C4-2B (cell line): ENCODE results near the gene MTX3.

Experiments
- H3K27ac ChIP-seq: fragments of 450-650 bp; 2 replicates; pipeline ENCODE4 v1.5.1; 2017
- ZFX ChIP-seq: fragments of 450-650 bp; IDR thresholded peaks from 2 replicates; pipeline ENCODE4 v1.6.1; 2017
- TF ChIP-seq, protein P1 (sequence below): fragments of 450-650 bp; conservative IDR thresholded peaks from 2 replicates; pipeline ENCODE4 v1.5.1; 2017; ENCODE audit warnings: mild to moderate bottlenecking

Gene MTX3

DNA sequence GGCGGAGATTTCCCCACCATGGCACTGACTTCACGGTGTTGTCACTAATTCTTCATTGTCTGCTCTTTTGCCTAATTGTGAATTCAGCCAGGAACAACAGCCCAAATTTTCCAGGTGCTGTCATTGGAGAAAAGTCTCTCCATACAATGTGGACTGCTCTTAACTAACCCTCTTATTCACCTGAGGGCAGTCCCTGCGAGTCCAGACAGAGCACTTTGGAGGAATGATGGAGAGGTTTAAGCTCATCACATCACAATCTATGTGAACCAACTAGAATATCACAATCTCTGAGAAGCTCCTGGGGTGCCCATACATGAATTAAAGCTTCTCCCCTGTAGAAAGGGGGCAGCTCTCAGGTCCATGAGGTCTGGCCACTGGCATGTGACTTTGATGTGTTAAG, 56.4 kb downstream of the MTX3 start:
- no peak overlapping the region for H3K27ac ChIP-seq
- TF ChIP-seq ZFX = no peak
- TF ChIP-seq, protein P1, sequence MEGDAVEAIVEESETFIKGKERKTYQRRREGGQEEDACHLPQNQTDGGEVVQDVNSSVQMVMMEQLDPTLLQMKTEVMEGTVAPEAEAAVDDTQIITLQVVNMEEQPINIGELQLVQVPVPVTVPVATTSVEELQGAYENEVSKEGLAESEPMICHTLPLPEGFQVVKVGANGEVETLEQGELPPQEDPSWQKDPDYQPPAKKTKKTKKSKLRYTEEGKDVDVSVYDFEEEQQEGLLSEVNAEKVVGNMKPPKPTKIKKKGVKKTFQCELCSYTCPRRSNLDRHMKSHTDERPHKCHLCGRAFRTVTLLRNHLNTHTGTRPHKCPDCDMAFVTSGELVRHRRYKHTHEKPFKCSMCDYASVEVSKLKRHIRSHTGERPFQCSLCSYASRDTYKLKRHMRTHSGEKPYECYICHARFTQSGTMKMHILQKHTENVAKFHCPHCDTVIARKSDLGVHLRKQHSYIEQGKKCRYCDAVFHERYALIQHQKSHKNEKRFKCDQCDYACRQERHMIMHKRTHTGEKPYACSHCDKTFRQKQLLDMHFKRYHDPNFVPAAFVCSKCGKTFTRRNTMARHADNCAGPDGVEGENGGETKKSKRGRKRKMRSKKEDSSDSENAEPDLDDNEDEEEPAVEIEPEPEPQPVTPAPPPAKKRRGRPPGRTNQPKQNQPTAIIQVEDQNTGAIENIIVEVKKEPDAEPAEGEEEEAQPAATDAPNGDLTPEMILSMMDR = no peak

DNA sequence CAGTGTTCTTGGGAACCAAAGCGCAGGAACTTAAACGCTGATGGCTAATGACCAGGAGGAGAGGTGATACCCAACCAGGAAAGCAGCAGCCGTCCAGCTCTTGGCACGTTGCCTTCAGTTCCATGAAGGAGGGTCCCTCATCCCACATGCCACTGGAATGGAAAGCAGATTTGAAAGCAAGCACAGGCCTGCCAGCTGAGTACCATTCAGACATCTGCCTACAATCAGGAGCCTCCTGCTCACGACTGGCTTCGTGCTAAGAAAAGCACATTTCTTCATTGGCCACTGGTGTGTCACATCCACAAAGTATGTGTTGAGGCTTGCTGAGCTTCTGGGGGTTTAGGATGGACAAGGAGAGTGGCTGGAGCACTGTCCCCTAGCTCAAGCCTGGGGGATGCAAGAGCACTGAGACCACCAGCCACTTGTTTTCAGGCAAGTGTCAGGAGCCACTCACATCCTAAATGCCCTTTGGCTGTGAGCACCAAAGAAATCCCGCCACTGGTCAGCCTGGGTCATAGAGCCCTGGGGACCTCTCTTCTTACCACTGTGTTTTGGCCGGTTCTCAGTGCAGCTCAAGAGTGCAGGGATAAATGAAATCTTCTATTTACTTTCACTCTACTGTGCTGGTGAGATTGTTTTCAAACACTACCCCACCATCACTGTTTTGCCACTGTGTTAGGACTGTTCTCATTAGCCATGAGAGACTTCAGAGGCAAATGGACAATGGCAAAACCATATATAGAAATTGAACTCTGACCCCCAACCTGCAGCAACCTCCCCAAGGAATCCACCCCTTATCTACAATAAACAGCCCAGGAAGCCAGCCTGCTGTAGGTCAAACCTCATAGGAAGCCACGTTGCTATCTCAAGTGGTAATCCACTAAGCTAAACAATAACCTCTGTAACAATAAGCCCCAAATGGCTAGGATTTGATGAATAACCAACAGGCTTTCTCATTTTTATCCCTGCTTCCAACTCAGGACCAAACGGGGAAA, 58.3 kb downstream of the MTX3 start:
- H3K27ac ChIP-seq = no peak overlapping the region
- no peak for TF ChIP-seq ZFX
- TF ChIP-seq, protein P1 = no peak

DNA sequence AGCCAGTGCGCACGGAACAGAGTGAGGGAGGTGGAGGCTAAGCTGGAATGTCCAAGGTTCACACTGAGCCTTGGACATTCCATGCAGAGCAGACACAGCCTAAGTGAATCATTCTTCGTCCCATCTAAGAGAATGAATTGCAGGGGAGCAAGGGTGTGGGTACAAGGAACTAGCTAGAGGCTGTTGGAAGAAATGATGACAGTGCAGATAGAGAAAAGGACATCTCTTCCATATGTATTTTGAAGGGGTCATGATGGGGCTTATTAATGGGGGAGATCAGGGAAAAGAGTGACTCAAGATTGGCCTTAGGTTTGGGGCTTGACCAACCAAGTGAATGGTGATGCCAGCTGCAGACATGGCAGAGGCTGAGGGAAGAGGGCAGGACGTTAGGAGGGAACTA, 59.2 kb downstream of the MTX3 start:
- no peak for TF ChIP-seq ZFX
- TF ChIP-seq, protein P1 = no peak
- no peak overlapping the region for H3K27ac ChIP-seq

DNA sequence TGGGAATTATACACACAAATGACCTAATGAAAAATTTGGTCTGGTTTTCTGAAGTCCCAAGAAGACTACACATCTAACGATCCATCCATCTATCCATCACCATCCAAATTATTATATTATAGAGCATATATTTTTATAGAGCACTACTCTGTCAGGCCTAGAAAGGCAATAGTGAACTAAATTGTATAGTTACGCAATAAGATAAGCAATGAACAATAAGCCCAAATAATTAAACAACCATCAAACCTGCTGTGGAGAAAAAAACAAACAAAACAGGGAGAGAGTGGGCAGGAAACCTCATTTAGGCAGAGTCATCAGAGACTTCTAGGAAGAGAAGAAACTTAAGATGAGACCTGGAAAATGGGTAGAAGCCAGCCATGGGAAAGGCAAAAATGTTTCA, 59.7 kb downstream of the MTX3 start:
- no peak overlapping the region for H3K27ac ChIP-seq
- TF ChIP-seq ZFX = no peak
- TF ChIP-seq, protein P1 = no peak

DNA sequence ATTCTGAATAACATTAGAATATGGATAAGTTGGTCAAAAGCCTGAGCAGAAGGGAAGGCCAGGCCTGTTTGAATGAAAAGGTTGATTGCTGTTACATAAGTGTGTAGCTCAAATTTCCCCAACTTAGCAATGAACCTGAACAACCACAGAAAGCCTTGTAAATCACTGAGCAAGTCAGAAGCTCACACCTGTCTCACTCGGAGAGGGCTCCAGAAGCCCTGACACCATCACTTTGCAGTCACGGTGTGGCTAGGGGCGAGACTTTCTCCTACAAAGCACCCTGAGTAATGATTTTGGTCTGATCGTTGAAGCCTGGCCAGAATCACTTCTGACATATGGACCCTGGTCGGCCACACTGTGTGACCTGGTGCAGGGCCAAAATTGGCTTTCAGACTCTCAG, 62.0 kb downstream of the MTX3 start:
- no peak overlapping the region for H3K27ac ChIP-seq

More for the DNA sequence above, 62.0 kb downstream of the MTX3 start:
- no peak for TF ChIP-seq ZFX
